CD1c-positive myeloid dendritic cell (primary cell): ENCODE results near the gene LIF.

ENCODE experiments used
- DNase-seq: peaks from one replicate; pipeline ENCODE4 v3.0.0-alpha.2; 2016; ENCODE audit errors: extremely low spot score

The LIF gene

DNA sequence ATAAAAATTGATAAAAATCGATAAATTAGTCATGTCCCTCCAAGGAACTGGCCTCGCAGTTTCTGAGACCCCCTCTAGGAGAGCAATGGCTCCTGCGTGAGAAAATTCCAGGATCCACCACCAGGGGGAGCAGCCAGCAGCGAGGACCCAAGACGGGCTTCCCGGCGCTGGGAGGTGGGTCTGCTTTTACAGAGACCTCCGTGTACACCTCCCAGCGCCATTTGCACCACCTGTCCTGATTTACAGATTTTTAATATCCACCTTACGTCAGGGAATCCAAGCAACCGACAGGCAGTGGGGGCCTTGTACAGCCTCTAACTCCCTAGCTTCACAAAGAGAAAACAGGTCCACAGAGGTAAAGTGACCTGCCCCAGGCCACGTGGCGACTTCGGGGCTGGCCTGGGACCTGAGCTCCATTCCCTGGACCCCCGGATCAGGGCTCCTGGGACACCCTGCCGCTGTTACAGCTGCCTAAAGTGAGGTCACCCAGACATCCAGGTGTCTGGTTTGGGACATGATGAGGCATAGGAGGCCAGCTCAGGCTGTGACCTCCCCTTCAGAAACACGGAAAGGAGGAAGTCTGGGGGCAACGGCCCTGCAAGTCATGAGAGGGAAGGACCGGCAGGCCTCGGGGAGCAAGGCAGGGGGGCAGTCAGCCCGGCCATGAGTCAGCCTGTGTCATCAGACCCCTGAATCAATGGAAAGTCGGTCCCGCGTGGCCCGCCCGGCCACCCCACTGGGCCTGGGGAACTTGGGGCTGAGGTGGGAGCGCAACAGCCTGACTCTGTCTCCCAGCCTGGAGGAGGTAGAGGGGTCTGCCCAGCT lies 16.6 kb upstream of the LIF start:
- DNase-seq: peak; percentile 88

GRCh38 chr22:30262112-30262511 lies 15.6 kb upstream of the LIF start:
- DNase-seq: no peak

DNA sequence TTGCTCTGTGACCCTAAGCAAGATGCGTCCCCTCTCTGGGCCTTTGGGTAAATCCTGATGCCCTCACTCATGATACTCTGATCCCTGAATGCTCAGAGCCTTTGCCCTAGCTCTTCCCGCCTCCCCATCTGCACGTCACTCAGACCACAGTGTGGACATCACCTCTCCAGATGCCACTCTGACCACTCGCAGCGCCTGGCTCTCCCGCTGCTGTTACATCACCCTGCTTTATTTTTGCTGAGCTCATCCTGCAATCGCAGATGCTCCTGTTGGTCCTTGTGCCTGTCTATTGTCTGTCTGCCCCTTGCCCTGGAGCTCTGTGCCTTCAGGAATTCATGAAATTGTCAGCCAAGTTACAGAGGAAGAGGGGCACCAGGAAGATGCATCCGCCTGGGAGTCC lies 14.6 kb upstream of the LIF start:
- DNase-seq: peak; percentile 60

- DNase-seq: no peak
Observed at GRCh38 chr22:30260682-30261081, 14.1 kb upstream of the LIF start.

DNA sequence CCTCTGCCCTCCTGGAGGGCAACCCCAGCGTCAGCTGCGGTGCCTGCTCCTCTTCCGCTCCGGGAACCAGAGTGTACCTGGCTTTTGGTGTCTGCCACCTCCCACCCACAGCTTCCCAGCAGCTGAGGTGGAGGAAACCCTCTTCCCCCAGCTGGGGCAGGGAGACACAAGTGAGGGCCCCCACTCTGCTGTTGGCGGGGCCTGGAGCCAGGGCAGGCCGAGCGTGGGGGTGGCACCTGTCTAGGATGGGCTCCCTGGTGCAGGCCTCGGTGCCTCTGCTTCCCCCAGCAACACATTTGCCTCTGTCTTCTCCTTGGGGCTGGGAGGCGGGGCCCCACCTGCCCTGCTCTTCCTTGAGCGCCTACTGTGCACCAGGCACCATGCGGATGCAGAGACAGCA lies 13.7 kb upstream of the LIF start:
- no peak for DNase-seq

DNA sequence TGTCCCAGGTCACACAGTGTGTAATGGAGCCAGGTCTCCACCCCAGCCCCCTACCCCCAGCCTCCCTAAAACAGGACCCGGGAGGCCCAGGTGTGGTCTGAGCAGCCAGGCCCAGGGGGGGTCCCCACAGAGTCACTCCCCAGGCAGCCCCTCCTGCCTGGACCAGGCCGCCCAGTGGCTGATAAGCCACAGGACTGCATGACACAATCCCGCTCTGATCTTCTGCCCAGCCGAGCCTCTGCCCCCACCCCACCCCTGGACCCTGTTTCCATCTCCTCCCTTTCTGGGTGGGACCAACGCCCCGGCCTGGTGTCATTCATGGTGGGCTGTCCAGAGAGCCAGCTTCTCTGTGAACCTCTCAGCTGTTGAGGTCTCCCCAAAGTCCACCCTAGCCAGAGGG lies 7.8 kb upstream of the LIF start:
- no peak for DNase-seq

GRCh38 chr22:30253205-30253852 lies 6.8 kb upstream of the LIF start:
- DNase-seq: no peak

DNA sequence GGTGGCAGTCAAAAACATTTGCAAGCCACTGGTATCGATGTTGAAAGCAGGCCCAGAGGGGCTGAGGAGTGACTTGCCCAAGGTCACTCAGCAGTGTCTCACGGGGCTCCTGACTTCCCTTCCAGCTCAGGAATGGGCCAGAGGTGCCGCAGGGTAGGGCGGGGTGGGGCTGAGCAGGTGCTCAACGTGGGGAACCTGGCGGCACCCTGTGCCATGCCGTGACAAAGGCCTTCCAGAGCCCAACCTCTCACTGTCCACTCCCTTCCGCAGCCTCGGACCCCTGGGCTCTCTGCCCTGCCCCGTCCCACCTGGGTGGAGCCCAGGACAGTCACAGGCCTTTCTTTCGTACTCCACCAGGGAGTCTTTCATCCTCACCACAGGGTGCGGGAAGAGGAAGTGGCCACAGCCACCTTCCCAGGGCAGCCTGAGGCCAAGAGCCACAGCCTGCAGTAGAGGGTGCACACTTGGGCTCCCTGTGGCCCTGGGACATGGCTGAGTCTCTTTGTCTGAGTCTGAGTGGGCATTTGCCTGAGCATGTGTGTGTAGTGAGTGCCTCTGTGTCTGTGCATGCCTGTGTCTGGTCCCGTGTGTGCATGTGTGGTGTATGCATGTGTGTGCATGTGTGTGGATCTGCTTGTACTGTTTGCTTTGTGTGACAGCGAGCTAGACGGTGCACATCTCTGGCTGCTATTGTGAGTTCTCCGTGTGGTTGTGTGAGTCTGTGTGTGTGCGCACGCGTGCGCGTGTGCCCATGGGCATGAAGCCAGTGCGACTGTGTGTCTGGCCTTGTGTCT lies 6.0 kb upstream of the LIF start:
- DNase-seq: no peak

DNA sequence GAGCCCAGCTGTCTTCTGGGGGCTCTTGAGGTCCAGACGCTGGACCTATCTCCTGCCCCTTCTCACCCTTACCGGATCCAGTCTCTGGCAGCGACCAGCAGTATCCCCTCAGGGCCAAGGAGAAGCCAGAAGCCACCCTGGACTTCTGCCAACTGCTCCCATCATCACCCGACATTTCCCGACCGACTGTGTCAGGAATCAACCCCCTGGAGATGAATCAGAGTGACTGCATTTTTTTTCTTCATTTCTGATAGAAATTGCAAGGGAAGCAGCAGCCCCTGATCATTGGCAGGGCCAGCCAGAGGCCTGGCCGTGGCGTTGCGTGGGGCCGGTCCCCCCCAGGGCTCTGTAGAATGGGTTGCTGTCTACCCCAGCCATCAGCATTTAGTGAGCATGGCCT lies 5.2 kb upstream of the LIF start:
- no peak for DNase-seq

DNA sequence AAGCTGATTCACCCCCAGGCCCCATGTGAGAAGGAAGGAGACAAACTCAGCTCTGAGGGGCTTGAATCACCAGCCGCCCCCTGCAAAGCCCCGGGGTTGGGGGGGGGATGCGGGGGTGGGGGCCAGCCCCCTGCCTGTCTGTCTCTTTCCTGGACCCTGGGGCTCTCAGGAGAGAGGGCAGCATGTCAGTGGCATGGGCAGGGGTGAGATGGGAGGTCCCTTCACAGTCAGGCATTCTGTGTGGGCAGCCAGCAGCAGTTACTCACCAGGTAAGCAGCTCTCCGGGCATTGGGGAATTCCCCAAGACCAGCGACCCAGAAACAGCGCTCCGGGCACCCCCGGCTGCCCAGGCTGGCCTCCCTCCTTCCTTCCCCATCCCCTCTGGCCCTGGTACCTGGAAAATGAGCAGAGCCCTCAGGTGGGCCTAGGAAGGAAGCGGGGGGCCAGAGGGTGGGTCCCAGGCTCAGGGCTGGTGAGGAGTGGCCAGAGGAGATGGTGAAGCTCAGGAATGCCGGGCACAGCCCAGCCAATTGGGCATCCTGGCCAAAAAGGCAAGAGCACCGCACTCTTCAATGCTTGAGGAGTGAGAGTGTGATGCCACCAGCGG lies 4.2 kb upstream of the LIF start:
- DNase-seq: no peak

DNA sequence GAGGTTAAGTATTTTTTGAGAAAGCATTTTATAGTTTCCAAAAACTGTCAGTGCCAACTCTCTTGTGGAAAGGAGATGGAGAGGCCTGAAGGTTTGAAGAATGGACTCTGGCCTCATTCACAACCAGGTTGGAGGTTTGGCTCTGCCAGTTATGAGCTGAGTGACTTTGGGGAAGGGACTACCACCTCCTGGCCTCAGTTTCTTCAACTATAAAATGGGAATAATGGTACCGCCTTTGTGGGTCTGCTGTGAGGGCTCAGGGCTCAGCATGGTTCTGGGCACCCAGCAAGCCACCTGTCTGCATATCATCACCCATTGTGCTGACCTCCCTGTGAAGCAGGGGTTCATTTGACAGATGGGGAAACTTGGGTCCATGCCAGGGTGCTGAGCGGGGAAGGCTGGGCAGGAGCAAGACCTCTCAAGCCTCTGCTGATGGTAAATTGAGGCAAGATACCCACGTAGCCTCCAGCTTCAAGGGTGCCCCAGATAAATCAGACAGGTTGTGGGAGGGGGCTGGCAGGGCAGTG lies 3.5 kb upstream of the LIF start:
- no peak for DNase-seq

- no peak for DNase-seq
Observed at GRCh38 chr22:30249049-30250038, 2.8 kb upstream of the LIF start.

GRCh38 chr22:30248484-30248883 lies 1.9 kb upstream of the LIF start:
- no peak for DNase-seq

- no peak for DNase-seq
Observed at GRCh38 chr22:30247974-30248373, 1.4 kb upstream of the LIF start.

DNA sequence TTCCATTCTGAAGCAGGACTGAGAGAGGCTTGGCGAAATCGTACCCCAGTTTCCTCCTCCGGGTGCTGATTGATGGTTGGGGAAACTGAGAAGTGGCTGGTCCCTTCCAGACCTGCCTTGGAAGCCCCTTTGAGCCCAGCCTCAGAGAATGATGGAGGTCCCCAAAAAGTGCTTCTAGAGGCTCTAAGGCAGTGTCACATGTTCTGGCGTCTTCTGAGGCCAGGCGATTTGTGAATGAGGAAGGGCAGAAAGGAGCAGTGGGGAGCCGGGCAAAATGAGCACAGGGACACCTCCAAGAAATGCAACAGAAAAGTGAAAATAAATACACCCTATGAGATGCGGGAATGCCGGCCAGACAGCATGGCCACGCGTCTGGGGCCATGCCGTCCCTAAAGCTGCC lies 1.0 kb upstream of the LIF start:
- DNase-seq: no peak

DNA sequence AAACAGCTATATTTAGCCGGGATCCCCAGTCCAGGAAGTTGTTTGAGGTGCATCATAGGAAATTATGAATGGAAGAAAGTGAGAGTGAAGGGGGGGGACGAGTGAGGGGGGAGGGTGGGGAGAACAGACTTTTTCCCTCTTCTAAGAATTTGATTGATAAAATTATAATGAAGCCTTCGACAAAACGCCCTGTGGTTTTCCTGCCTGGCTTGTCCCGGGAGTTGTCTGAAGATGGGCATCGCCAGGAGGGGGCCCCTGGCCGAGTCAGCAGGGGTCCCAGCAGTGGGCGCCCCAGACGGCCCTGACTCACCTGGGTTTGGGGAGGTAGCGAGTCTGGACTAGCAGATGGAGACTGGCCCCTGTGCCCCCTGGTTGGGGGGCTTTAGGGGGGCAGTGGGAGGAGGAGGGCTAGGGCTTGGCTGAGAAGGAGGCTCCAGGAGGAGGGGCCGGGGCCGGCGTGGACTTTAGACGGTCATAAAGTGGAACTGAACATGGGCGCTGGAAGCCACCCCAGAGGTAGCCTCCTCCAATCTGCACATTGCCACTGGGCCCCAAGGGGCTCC lies 336 bp upstream of the LIF start:
- no peak for DNase-seq

DNA sequence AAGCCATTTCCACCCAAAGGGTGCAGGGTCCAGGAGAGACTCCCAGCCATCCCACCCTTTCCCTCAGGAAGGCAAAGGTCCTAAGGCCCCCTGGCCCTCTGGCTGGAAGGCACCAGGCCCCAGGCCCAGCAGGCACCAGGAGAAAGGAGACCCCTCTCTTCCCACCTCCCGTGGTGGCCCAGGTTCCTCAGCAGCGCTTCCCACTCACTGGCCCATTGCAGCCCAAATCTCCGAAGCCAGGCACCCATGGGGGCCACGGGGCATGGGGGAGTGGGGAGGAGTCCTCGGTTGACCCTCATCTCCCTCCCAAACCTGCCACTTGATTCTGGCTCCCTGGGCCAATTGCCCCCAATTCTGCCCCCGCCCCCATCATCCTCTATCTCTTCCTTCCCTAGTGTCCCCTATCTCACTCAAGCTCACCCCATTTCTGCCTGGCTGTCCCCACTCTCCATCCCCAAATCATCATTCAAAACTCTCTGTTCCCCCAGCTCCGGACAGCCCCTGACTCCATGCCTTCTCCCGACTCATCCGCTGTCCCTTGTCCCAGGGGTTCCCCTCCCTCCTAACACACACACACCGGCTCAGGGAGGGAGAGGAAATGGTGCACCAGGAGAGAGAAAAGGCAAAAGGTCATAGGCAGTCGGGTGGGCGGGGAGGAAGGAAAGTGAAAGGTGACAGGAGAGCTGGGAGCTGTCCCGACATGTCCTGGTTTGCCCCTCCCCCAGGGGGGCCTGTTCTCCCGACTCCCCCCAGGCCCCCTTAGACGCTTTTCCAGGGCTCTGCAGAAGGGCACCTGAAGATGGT lies 1.2 kb downstream of the LIF start:
- no peak for DNase-seq

DNA sequence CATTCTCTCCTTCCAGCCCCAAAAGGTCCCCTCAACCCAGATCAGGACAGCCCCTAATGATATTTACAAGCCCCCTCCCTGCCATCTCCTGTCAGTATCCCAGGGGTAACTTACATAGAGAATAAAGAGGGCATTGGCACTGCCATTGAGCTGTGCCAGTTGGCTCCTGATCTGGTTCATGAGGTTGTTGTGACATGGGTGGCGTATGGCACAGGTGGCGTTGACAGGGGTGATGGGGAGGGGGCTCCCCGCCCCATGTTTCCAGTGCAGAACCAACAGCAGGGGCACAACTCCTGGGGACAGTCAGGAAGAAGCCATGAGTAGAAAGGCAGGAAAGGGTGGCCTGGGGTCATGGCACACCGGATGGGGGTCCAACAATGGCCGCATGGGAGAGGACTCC lies 1.9 kb downstream of the LIF start:
- no peak for DNase-seq

DNA sequence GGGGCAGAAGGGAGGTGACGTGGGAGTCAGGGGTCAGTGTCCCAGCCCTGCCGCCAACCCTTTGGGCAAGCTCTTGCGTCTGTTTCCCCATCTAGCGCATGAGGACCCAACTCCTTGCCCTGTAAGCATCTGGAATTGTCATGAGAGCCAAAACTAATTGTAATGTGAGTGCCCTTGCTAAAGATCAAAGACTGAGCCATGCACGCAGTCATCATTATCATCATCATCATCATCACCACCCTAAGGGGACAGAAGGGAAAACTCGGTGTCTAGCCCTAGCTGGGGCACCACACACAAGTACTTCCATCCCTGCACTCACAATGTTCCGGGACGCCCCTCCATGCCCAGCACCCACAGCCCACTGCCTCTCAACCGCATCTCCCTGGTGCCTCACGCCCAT lies 2.5 kb downstream of the LIF start:
- no peak for DNase-seq

GRCh38 chr22:30243661-30244060 lies 2.9 kb downstream of the LIF start:
- DNase-seq: no peak
